Epithelial cell of proximal tubule (primary cell): ENCODE measurements around the gene KCTD16. TPM values are rescaled to one million over a fixed set of nuclear protein-coding genes. Genes with fewer than 3 reads are reported as not detected.

Experiments used
- DNase-seq: peaks from one replicate; pipeline ENCODE4 v3.0.0-alpha.2; 2011; ENCODE audit warnings: low read depth
- H3K4me3 ChIP-seq: 2 replicates; pipeline ENCODE4 v1.5.1; 2011; ENCODE audit warnings: low read depth, mild to moderate bottlenecking, low read length
- CTCF ChIP-seq: conservative IDR thresholded peaks from 2 replicates; pipeline ENCODE4 v1.5.1; 2012; ENCODE audit warnings: low read depth, mild to moderate bottlenecking, low read length
- total RNA-seq: library from RNA; depleted of rRNA; stranded (reverse); fragments of >200 nt; gene quantifications from 2 replicates; pipeline ENCODE4 v1.2.3, GENCODE V29; 2015

Gene KCTD16
- total RNA-seq, 1 donor from 2014 or later = 0.06 TPM

DNA sequence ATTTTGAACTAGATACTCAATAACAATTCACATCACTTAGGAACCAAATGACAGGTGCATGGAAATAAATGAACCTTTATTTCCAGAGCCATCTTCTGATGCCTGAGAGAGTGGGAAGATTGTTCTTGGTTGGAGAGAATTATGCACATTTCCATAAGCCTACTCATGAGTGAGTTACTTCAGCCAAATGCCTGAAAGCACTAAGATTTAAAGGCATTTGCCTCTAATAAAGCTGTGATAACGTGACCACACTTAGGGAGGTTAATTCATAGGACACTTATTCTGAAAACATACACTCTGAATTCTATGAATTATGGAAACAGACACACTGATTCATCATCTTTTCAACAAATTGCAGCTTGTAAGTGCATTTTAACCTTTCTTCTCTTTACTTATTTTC lies 40.0 kb downstream of the KCTD16 start:
- no peak for TF ChIP-seq CTCF
- H3K4me3 ChIP-seq = no peak overlapping the region
- no peak for DNase-seq

DNA sequence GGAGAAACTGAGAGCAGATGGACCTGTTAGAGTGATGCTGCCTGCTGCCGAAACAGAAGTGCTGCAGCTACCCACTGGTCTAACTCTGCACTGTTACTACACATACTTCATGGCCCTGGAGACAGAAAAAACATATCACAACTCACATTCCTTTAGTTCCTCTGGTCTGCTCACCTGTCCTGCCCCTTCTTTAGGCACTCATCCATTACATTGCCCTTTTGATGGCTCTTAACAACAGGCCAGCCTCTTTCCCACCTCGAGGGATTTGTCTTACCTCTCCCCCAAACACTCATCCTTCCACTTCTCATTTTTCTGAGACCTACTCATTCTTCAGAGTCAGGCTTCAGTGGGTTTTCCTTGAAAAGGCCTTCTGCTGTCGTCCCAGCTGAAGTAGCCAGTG lies 49.2 kb downstream of the KCTD16 start:
- TF ChIP-seq CTCF = no peak
- no peak overlapping the region for H3K4me3 ChIP-seq
- no peak for DNase-seq

DNA sequence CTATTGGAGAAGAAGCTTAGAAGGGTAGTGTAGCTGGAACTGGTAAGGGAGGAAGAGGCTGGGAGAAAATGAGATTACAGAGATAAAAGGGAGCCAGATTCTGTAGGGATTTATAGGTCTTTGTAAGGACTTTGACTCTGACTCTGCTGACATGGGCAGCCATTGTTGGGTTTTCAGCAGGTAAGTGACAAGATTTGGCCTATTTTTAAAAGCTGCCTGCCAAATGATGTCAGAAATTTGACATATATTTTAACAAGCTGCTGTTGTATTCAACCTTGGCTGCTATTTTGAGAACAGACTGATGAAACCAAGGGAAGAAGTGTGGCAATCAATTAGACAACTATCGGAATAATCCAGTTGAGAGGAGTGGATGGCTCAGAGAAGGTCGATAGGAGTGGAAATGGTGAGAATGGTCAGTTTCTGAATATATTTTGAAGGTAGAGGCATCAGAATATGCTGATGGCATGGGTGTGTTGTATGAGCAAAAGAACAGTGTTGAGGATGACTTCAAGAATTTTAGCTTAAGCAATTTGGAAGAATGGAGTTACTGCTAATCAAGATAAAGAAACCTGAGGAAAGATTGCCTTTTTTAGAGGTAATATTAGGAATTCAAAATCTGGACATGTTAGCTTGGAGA lies 56.8 kb downstream of the KCTD16 start:
- no peak for TF ChIP-seq CTCF
- no peak overlapping the region for H3K4me3 ChIP-seq
- DNase-seq = no peak

GRCh38 chr5:144230806-144231205 lies 60.1 kb downstream of the KCTD16 start:
- DNase-seq = no peak
- no peak overlapping the region for H3K4me3 ChIP-seq
- TF ChIP-seq CTCF = no peak

- H3K4me3 ChIP-seq = no peak overlapping the region
- no peak for TF ChIP-seq CTCF
- no peak for DNase-seq
These were observed 61.6 kb downstream of the KCTD16 start for GRCh38 chr5:144232285-144232684.

GRCh38 chr5:144236499-144236898 lies 65.8 kb downstream of the KCTD16 start:
- no peak for TF ChIP-seq CTCF
- no peak overlapping the region for H3K4me3 ChIP-seq
- DNase-seq = no peak

GRCh38 chr5:144237851-144238250 lies 67.2 kb downstream of the KCTD16 start:
- TF ChIP-seq CTCF = no peak
- H3K4me3 ChIP-seq = no peak overlapping the region
- no peak for DNase-seq
